Tibial nerve (tissue), 4 donors: ENCODE measurements around the gene ANAPC2.

Source experiments
- EP300 ChIP-seq, 2 donors: sonication (generic); formaldehyde crosslinking; IDR thresholded peaks; one replicate each; pipeline ENCODE4 v1.6.1; 2017; ENCODE audit warnings: antibody characterized with exemption in 2 of 2, mild to moderate bottlenecking in 1 of 2
- POLR2A ChIP-seq, 2 donors: fragments of 450-650 bp; IDR thresholded peaks; one replicate each; pipeline ENCODE4 v1.6.1; 2017; ENCODE audit warnings: antibody characterized with exemption in 2 of 2, mild to moderate bottlenecking in 2 of 2, moderate library complexity in 2 of 2
- TF ChIP-seq, protein P1 (sequence below), 5 experiments: fragments of 200-600 bp in 3 of 5; fragments of 450-650 bp in 2 of 5; sonication (generic) in 3 of 5; IDR thresholded peaks; one replicate each; pipeline ENCODE4 v1.5.1; 2016 to 2019; ENCODE audit warnings: antibody characterized with exemption in 5 of 5, mild to moderate bottlenecking in 3 of 5, moderate library complexity in 2 of 5

DNA sequence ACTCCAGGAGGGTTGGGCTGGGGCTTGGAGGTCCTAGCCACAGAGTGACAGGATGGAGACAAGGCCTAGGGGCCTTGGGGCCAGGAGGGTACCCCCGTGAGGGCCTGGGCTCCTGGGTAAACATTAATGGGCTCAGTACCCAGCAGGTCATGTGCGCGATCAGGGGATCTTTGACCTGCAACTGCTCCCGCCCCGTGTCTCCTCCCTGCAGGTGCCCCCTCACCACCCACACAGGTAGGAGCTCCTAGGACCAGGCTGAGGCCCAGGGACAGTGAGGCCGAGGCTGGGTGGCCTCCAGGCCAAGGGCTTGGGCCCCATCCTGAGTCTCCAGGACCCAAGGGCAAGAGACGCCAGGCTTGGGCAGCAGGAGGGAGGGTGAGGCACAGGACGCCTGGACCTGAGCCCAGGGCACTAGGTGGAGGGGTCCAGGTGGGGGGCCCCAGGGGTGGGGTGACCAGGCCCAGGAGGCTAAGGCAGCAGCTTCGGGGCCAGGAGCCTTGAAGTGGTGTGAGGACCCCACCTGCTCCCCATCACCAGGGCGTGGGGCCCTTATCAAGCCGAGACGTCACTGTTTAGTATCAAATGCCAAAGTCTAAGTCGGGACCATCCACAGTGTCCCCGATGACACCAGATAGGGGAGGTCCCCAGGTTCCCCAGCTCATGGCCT, 42.5 kb upstream of the ANAPC2 start, which contains the start of gene SLC34A3:
- TF ChIP-seq EP300 (IDR thresholded peaks at IDR 0.05) (no peak), POLR2A (IDR thresholded peaks at IDR 0.05) (no peak)
- TF ChIP-seq, protein P1, sequence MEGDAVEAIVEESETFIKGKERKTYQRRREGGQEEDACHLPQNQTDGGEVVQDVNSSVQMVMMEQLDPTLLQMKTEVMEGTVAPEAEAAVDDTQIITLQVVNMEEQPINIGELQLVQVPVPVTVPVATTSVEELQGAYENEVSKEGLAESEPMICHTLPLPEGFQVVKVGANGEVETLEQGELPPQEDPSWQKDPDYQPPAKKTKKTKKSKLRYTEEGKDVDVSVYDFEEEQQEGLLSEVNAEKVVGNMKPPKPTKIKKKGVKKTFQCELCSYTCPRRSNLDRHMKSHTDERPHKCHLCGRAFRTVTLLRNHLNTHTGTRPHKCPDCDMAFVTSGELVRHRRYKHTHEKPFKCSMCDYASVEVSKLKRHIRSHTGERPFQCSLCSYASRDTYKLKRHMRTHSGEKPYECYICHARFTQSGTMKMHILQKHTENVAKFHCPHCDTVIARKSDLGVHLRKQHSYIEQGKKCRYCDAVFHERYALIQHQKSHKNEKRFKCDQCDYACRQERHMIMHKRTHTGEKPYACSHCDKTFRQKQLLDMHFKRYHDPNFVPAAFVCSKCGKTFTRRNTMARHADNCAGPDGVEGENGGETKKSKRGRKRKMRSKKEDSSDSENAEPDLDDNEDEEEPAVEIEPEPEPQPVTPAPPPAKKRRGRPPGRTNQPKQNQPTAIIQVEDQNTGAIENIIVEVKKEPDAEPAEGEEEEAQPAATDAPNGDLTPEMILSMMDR (IDR thresholded peaks at IDR 0.05), result no peak
